OCI-LY3 (cell line): ENCODE data around the gene RPP38.

Experiments used
- EZH2phosphoT487 ChIP-seq: fragments of 200-600 bp; shearing (Covaris generic); IDR thresholded peaks from 2 replicates; pipeline ENCODE4 v1.6.1; 2018; ENCODE audit warnings: antibody characterized with exemption, mixed run types, low read depth
- TF ChIP-seq, protein P1 (sequence below): fragments of 200-600, 300-600 bp; sonication (generic); IDR thresholded peaks from 2 replicates; pipeline ENCODE4 v1.5.1; 2014; ENCODE audit warnings: antibody characterized with exemption, low read length, low read depth

DNA sequence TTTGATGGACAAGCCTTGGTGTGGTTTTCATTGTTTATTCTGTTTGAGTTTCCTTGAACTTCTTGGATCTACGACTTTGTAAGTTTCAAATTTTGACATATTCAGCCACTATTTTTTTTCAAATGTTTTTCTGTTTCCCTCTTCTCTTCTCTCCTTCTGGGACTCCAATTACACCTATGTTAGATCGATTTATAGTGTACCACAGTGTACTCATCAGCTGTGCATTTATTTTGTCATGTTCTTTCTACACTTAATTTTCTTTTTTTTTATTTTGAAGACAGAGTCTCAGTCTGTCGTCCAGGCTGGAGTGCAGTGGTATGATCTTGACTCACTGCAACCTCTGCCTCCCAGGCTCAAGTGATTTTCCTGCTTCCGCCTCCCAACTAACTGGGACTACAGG is 37.2 kb upstream of the RPP38 start:
- TF ChIP-seq, protein P1, sequence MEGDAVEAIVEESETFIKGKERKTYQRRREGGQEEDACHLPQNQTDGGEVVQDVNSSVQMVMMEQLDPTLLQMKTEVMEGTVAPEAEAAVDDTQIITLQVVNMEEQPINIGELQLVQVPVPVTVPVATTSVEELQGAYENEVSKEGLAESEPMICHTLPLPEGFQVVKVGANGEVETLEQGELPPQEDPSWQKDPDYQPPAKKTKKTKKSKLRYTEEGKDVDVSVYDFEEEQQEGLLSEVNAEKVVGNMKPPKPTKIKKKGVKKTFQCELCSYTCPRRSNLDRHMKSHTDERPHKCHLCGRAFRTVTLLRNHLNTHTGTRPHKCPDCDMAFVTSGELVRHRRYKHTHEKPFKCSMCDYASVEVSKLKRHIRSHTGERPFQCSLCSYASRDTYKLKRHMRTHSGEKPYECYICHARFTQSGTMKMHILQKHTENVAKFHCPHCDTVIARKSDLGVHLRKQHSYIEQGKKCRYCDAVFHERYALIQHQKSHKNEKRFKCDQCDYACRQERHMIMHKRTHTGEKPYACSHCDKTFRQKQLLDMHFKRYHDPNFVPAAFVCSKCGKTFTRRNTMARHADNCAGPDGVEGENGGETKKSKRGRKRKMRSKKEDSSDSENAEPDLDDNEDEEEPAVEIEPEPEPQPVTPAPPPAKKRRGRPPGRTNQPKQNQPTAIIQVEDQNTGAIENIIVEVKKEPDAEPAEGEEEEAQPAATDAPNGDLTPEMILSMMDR = no peak
- TF ChIP-seq EZH2phosphoT487 = no peak
